K562 (cell line): Measurements from ENCODE around the gene MZB1. TPM values are rescaled to one million over a fixed set of nuclear protein-coding genes. Genes with fewer than 3 reads are reported as not detected.
A peak's percentile ranks its signal among the peaks of the same experiment; 100 is the strongest.

Experiments
- CEBPG ChIP-seq, 3 experiments: fragments of 200-800 bp in 1 of 3; sonication (Bioruptor generic) in 1 of 3; sonication (generic) in 1 of 3; formaldehyde crosslinking in 1 of 3; IDR thresholded peaks in 2 of 3; conservative IDR thresholded peaks in 1 of 3; 2 replicates each; pipeline versions ENCODE4 v1.6.1 to v1.8.0; 2016 to 2022; ENCODE audit warnings: missing compliant biosample characterization in 2 of 3, missing genetic modification characterization in 2 of 3, mild to moderate bottlenecking in 1 of 3, missing genetic modification reagents in 1 of 3
- HDAC2 ChIP-seq: fragments of 450-650 bp; IDR thresholded peaks from 2 replicates; pipeline ENCODE4 v1.6.1; 2016; ENCODE audit warnings: mild to moderate bottlenecking
- MLLT1 ChIP-seq, 2 experiments: fragments of 450-650 bp; IDR thresholded peaks; 2 replicates each; pipeline ENCODE4 v1.6.1; 2016
- ZBTB40 ChIP-seq, 2 experiments: fragments of 450-650 bp in 1 of 2; sonication (generic) in 1 of 2; formaldehyde crosslinking in 1 of 2; IDR thresholded peaks; 2 replicates each; pipeline versions ENCODE4 v1.7.1 to v1.9.0; 2016 to 2022; ENCODE audit warnings: inconsistent platforms in 1 of 2, mild to moderate bottlenecking in 1 of 2, missing genetic modification reagents in 1 of 2
- polyA plus RNA-seq, 8 experiments: library from polyadenylated mRNA; depleted of rRNA in 4 of 8; stranded (reverse) in 5 of 8; unstranded in 3 of 8; fragments of >200 nt; fragmentation: Nextera tagmentation in 2 of 8; fragmentation: Illumina TruSeq in 1 of 8; extraction: Ambion mirVana in 2 of 8; extraction: Trizol in 1 of 8; gene quantifications; 2 replicates each; pipeline versions ENCODE4 v1.2.1 to v1.2.3, GENCODE V29; 2011 to 2014; ENCODE audit warnings: inconsistent platforms in 1 of 8, missing spikeins in 1 of 8
- total RNA-seq, 7 experiments: library from RNA; depleted of rRNA in 6 of 7; stranded (reverse); fragments of >200 nt in 6 of 7; fragmentation: Illumina TruSeq in 2 of 7; extraction: Trizol in 2 of 7; gene quantifications; 2 replicates each; pipeline versions ENCODE4 v1.2.1 to v1.2.3, GENCODE V29; 2011 to 2021; ENCODE audit warnings: low replicate concordance in 1 of 7
- TF ChIP-seq, protein P1 (sequence below): fragments of 450-650 bp; formaldehyde crosslinking; IDR thresholded peaks from 2 replicates; pipeline ENCODE4 v1.4.0; 2022; ENCODE audit warnings: mild to moderate bottlenecking, moderate library complexity

MZB1 gene
- total and polyA plus RNA-seq, 9 of the 15 experiments (the other 6 are each of a cell fraction or from before 2014, with no cell fraction given): 0.13 to 0.31 TPM; not detected in 7

DNA sequence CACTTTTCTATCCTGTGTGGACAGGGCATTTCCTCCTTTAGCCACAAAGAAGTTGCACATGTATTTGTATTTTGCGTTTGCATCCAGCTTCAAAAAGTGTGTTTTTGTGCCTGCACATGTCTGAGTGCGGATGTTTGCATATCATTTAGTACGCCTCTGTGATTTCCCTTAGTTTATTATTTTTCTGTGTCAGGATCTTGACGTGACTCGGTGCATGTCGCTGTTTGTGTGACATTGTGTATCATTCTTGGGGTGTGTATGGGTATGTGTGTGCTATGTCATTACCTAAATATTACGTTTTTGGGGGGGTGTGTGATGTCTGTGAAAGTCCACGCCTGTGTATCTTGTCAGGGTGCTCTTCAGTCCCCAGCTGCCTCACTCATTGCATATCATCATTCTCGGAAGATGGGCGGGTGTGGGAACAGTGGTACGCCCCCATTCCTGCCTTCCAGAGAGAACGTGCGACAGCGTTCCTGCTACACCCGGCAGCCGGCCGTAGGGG, 48.5 kb downstream of the MZB1 start (continued):
- no peak for TF ChIP-seq ZBTB40 (IDR thresholded peaks at IDR 0.05)
- no peak for TF ChIP-seq ZBTB40 (CRISPR knock-in tag; IDR thresholded peaks at IDR 0.05)
- peak; percentile 53; the same call in 1 of the 2 replicates for TF ChIP-seq HDAC2
- TF ChIP-seq CEBPG (CRISPR knock-in tag; IDR thresholded peaks at IDR 0.05): peak; percentile 23; the same call in 1 of the 2 replicates
- TF ChIP-seq CEBPG (tag; conservative IDR thresholded peaks at IDR 0.05 in 1 of 2, IDR thresholded peaks at IDR 0.05 in 1 of 2): no peak
- TF ChIP-seq, protein P1, sequence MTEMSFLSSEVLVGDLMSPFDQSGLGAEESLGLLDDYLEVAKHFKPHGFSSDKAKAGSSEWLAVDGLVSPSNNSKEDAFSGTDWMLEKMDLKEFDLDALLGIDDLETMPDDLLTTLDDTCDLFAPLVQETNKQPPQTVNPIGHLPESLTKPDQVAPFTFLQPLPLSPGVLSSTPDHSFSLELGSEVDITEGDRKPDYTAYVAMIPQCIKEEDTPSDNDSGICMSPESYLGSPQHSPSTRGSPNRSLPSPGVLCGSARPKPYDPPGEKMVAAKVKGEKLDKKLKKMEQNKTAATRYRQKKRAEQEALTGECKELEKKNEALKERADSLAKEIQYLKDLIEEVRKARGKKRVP (CRISPR knock-in tag): no peak
- 0 out of 4 replicates have a peak, but pooled peaks of 1 of the 2 experiments have one; percentile 51 for TF ChIP-seq MLLT1 (IDR thresholded peaks at IDR 0.05)
